GM23248 (cell line): Measurements from ENCODE around the gene CNOT3.
"Not testable (repeated sequence)": the region's sequence is repeated elsewhere in the genome, so short reads cannot be mapped to it uniquely, and the experiment has no call there.

ENCODE experiments used
- EZH2 ChIP-seq: fragments of 200-600 bp; sonication (generic); IDR thresholded peaks from 2 replicates; pipeline ENCODE4 v1.6.1; 2018; ENCODE audit warnings: antibody characterized with exemption, mild to moderate bottlenecking; ENCODE audit not compliant: insufficient read depth, poor library complexity, severe bottlenecking
- EZH2phosphoT487 ChIP-seq: fragments of 200-600 bp; sonication (generic); IDR thresholded peaks from 2 replicates; pipeline ENCODE4 v1.6.1; 2018; ENCODE audit warnings: antibody characterized with exemption, moderate library complexity, mild to moderate bottlenecking, low read depth; ENCODE audit not compliant: insufficient read depth

- not testable (repeated sequence) for TF ChIP-seq EZH2phosphoT487, EZH2
These were observed 44.3 kb downstream of the CNOT3 start for GRCh38 chr19:54181894-54182293.
